ENCODE results near the gene GPC6.

GPC6 gene

DNA sequence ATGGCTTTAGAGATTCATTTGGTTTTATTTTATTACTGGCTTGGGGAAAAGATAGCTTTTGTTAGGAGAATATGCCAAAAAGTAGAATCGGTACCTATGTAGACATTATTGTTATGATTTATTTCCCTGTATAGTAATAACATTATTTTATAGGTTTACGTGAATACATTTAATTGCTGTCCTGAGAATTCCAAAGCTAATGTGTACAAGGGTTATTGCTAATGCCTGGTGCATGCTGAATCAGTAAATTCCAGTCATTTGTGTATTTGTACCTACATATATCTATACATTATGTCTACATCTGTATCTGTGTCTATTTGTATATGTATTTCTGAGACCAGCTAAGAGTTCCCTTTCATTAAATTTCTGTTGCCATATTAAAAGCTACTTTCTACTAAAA, 550.9 kb downstream of the GPC6 start:
- no peak overlapping the region for H3K27ac ChIP-seq
- TF ChIP-seq, protein P1, sequence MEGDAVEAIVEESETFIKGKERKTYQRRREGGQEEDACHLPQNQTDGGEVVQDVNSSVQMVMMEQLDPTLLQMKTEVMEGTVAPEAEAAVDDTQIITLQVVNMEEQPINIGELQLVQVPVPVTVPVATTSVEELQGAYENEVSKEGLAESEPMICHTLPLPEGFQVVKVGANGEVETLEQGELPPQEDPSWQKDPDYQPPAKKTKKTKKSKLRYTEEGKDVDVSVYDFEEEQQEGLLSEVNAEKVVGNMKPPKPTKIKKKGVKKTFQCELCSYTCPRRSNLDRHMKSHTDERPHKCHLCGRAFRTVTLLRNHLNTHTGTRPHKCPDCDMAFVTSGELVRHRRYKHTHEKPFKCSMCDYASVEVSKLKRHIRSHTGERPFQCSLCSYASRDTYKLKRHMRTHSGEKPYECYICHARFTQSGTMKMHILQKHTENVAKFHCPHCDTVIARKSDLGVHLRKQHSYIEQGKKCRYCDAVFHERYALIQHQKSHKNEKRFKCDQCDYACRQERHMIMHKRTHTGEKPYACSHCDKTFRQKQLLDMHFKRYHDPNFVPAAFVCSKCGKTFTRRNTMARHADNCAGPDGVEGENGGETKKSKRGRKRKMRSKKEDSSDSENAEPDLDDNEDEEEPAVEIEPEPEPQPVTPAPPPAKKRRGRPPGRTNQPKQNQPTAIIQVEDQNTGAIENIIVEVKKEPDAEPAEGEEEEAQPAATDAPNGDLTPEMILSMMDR (conservative IDR thresholded peaks at IDR 0.05) = no peak

DNA sequence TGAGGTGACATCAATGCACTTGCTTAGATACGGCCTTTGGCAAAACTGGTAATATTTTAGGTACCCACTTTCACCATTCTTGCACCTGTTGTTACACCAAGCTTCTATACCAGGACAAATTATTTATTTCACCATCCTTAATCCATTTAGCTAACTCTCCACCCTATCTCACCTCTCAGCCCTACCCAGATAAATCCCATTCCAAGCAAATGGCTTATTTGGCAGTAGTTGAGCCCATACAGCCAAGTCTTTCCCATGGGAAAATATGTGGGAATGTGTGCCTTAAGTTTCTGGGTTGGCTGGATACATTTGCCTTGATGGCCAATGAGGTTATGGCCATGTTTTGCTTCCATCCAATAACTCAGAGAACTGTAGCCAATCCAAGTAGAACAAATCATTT, 551.9 kb downstream of the GPC6 start:
- no peak overlapping the region for H3K27ac ChIP-seq
- TF ChIP-seq, protein P1 (conservative IDR thresholded peaks at IDR 0.05) = no peak

DNA sequence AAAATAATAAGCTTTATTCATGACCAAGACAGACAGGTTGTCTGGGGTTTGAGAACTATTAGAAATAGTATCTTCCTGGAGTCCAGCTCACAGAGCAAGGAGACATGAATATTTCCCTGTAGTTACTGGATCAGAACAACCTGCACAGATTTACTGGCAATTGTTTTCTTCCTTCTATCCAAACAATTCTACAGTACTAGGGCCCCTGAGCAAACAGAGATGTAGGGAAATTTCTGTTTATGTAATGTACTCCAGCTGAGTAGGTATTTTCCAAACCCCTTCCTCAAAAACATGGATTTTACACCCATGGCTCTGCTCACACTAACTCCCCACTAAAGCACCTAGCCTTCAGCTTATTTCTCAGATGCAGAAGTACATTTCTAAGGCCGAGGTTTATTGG, 557.6 kb downstream of the GPC6 start:
- TF ChIP-seq, protein P1 (conservative IDR thresholded peaks at IDR 0.05) = no peak
- no peak overlapping the region for H3K27ac ChIP-seq

DNA sequence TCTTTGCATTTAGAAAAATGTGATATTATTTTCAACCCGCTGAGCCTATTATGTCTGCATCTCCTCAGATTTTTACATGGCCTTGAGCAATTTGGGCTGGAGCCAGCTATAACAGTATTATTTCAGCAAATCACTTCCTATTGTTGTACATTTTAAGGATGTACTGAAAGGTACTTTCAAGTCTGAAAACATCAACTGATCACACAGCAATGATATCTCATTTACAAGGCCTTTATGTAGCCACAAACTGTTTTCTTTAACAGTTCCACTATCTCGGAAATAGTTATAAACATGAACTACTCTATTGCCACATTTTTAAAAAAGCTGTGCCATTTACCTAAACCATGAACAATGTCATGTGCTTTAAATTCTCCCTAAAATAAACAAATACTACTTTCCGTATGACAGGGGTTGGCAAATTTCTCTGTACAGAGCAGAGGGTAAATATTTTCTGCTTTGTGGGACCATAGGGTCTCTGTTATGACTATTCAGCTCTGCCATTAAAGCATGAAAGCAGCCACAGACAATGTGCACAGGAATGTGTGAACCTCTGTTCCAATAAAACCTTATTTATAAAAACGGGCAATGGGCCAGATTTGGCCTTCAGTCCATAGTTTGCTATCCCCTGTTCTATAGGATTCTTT, 560.4 kb downstream of the GPC6 start:
- TF ChIP-seq, protein P1 (conservative IDR thresholded peaks at IDR 0.05) = no peak
- no peak overlapping the region for H3K27ac ChIP-seq

DNA sequence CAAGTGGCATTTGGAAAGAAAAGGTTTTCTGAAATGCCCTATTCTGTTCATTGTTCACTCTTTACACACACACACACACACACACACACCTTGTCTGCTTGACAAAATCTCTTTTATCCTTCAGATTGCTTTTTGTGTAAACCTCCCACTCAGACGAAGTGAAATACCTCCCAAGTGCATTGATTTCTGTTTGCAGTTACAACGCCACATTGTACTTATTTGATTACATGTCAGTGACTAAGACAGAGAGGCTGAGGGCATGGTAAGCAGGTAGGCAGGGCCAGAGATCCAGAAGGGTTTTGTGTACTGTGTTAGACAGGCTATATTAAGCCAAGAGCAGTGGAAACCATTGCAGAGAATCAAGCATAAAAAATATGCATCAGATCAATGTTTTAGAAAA, 561.8 kb downstream of the GPC6 start:
- no peak overlapping the region for H3K27ac ChIP-seq
- TF ChIP-seq, protein P1 (conservative IDR thresholded peaks at IDR 0.05) = no peak

DNA sequence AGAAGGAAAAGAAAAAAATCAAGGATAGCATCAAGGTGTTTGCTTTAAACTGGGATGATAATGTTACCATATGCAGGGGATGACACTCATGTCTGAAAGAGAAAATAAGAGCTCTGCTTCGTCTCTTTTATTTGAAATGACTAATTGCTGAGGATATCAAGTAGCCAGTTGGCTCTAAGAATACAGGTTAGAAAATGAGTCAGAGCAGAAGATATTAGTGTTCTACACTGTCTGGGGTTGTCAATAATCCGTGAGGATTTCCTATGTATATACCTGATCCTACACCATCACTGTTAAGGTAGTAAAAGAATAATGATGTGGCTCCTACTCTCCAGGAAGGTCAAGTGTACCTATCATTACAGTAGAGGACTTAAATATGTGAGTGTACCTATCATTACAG, 562.5 kb downstream of the GPC6 start:
- H3K27ac ChIP-seq = no peak overlapping the region
- TF ChIP-seq, protein P1 (conservative IDR thresholded peaks at IDR 0.05) = no peak

DNA sequence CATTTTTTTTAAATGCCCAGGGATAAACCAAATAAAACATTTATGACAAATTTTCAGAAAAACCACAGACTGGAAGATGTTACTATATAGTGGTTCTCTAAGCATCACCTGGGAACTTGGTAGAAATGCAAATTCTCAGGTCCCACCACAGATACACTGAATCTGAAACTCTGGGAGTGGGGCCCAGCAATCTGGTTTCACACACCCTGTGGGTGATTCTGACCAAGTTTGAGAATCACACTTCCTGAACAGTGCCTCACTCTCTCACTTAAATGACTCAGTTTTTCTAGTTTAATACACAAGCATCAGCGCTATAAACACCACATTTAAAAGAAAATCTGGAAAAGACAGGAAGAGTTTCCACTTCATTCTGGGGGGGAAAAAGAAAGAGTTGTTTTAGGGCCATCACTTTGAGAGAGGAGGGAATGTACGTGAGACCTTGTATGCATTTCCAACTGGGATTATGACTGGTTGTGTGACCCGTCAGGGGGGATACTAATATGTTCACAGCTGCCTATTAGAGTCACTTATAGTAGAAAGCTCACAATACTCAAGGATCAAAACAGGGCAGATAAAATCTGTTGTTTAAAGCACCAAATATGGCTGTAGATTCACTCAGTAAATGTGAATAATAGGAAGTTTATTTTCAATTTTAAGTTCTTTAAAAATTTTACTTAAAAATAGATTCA, 567.7 kb downstream of the GPC6 start:
- TF ChIP-seq, protein P1 (conservative IDR thresholded peaks at IDR 0.05) = no peak
- no peak overlapping the region for H3K27ac ChIP-seq
